CD8-positive, alpha-beta memory T cell (primary cell): ENCODE measurements around the gene PTTG2. TPM values are rescaled to one million over a fixed set of nuclear protein-coding genes. Genes with fewer than 3 reads are reported as not detected.
"Not testable (repeated sequence)": the region's sequence is repeated elsewhere in the genome, so short reads cannot be mapped to it uniquely, and the experiment has no call there.

Experiments used
- CTCF ChIA-PET: fragments of 350-600 bp; sonication (Branson Sonifier 250); formaldehyde crosslinking; loops from one replicate; lab custom pipeline; 2021; ENCODE audit warnings: antibody characterized with exemption; lab: Charles Lee
- POLR2A ChIA-PET: fragments of 350-600 bp; sonication (Branson Sonifier 250); formaldehyde crosslinking; loops from one replicate; lab custom pipeline; 2021; ENCODE audit warnings: antibody characterized with exemption; lab: Charles Lee
- DNase-seq, 5 donors: peaks; one replicate each; pipeline versions ENCODE4 v3.0.0 to v3.0.0-alpha.2; 2020 to 2022; ENCODE audit warnings: mixed read lengths in 1 of 5
- H3K27ac ChIP-seq: one replicate; pipeline ENCODE4 v1.7.0; 2013; ENCODE audit warnings: low read depth, mild to moderate bottlenecking, low read length, moderate library complexity
- H3K27me3 ChIP-seq: 2 replicates; pipeline ENCODE4 v1.7.0; 2013; ENCODE audit warnings: low read length, mild to moderate bottlenecking; ENCODE audit not compliant: insufficient read depth, poor library complexity, severe bottlenecking
- H3K36me3 ChIP-seq: 2 replicates; pipeline ENCODE4 v1.7.0; 2013; ENCODE audit warnings: mild to moderate bottlenecking, low read length, moderate library complexity; ENCODE audit not compliant: insufficient read depth
- H3K4me1 ChIP-seq: 2 replicates; pipeline ENCODE4 v1.7.0; 2013; ENCODE audit warnings: mild to moderate bottlenecking, low read length, moderate library complexity; ENCODE audit not compliant: insufficient read depth
- H3K4me3 ChIP-seq: 2 replicates; pipeline ENCODE4 v1.7.0; 2013; ENCODE audit warnings: mild to moderate bottlenecking, low read length
- H3K9me3 ChIP-seq: 2 replicates; pipeline ENCODE4 v1.7.0; 2013; ENCODE audit warnings: mild to moderate bottlenecking, low read length
- H3K27ac Mint-ChIP-seq, 8 donors: one replicate each; pipeline ENCODE4 v1.8.0; 2020 to 2021; ENCODE audit warnings: mixed read lengths in 8 of 8, mild to moderate bottlenecking in 6 of 8, inconsistent platforms in 3 of 8, moderate library complexity in 3 of 8
- H3K27me3 Mint-ChIP-seq, 2 donors: one replicate each; pipeline ENCODE4 v1.8.0; 2020 to 2021; ENCODE audit warnings: mixed read lengths in 2 of 2, mild to moderate bottlenecking in 1 of 2, moderate library complexity in 1 of 2
- H3K36me3 Mint-ChIP-seq, 3 donors: one replicate each; pipeline ENCODE4 v1.8.0; 2020 to 2021; ENCODE audit warnings: mixed read lengths in 3 of 3, inconsistent platforms in 1 of 3, mild to moderate bottlenecking in 1 of 3
- H3K4me1 Mint-ChIP-seq, 3 donors: one replicate each; pipeline ENCODE4 v1.8.0; 2020 to 2021; ENCODE audit warnings: mixed read lengths in 3 of 3, inconsistent platforms in 1 of 3, mild to moderate bottlenecking in 1 of 3
- H3K4me3 Mint-ChIP-seq, 7 donors: one replicate each; pipeline ENCODE4 v1.8.0; 2020 to 2021; ENCODE audit warnings: mixed read lengths in 7 of 7, mild to moderate bottlenecking in 6 of 7, moderate library complexity in 4 of 7, inconsistent platforms in 2 of 7
- H3K9me3 Mint-ChIP-seq, 5 donors: one replicate each; pipeline ENCODE4 v1.8.0; 2020 to 2022; ENCODE audit warnings: mixed read lengths in 5 of 5, mild to moderate bottlenecking in 3 of 5, moderate library complexity in 2 of 5, inconsistent platforms in 1 of 5
- polyA plus RNA-seq: library from polyadenylated mRNA; unstranded; fragments of 300-500 nt; fragmentation: Illumina TruSeq; gene quantifications from one replicate; pipeline ENCODE4 v1.2.3, GENCODE V29; 2021
- total RNA-seq, 2 experiments: library from RNA; stranded (reverse); gene quantifications; one replicate each; pipeline ENCODE4 v1.2.3, GENCODE V29; 2021

The PTTG2 gene
- total RNA-seq (under 1 TPM in 1 of 2 experiments, not detected in 1; 0.55 TPM), polyA plus RNA-seq (not detected)

- no peaks in the 10 kb centered on the region for H3K36me3 ChIP-seq
- no peak within 1 kb of the TSS for H3K4me3 ChIP-seq
- H3K27ac Mint-ChIP-seq: peak within 1 kb of the TSS in 1 of 8 donors; percentile 79
- H3K4me1 ChIP-seq: no peaks in the 10 kb centered on the region
- ChIA-PET CTCF (no interaction called here), POLR2A (no interaction called here)
- no peak within 1 kb of the TSS for H3K27ac ChIP-seq
- peaks cover 0 to 7% (median 1%) of the 10 kb centered on the region in 3 donors for H3K36me3 Mint-ChIP-seq
- no peaks in the 10 kb centered on the region for H3K9me3 Mint-ChIP-seq
- no peaks in the 10 kb centered on the region for H3K9me3 ChIP-seq
- H3K4me3 Mint-ChIP-seq: no peak within 1 kb of the TSS
- H3K27me3 Mint-ChIP-seq: no peaks in the 10 kb centered on the region
- DNase-seq: no peak
- peaks cover 10 to 15% (median 13%) of the 10 kb centered on the region in 3 donors for H3K4me1 Mint-ChIP-seq
- no peaks in the 10 kb centered on the region for H3K27me3 ChIP-seq
These were observed at the start of gene PTTG2 for GRCh38 chr4:37960098-37960497. Gene PTTG2 (plus strand): TSS chr4:37960398. CDS start chr4:37960435, 37 bp downstream.

- no peak overlapping the region for H3K27ac Mint-ChIP-seq
- ChIA-PET POLR2A (no interaction called here), CTCF (interaction anchor here (1.1 kb wide), 2 partner anchors 17 to 20 kb away, joined by 3 read pairs; no protein-coding TSS in a partner anchor)
- Histone ChIP-seq H3K27ac (no peak overlapping the region), H3K36me3 (peaks cover 4% of the 10 kb centered on the region), H3K4me1 (no peaks in the 10 kb centered on the region), H3K4me3 (no peak overlapping the region), H3K27me3 (no peaks in the 10 kb centered on the region), H3K9me3 (no peaks in the 10 kb centered on the region)
- peaks cover 0 to 19% (median 2%) of the 10 kb centered on the region in 3 donors for H3K36me3 Mint-ChIP-seq
- H3K27me3 Mint-ChIP-seq: no peaks in the 10 kb centered on the region
- DNase-seq: no peak
- H3K9me3 Mint-ChIP-seq: no peaks in the 10 kb centered on the region
- no peak overlapping the region for H3K4me3 Mint-ChIP-seq
- peaks cover 20 to 38% (median 34%) of the 10 kb centered on the region in 3 donors for H3K4me1 Mint-ChIP-seq
These were observed 45.7 kb upstream of the PTTG2 start for GRCh38 chr4:37914539-37914938.

GRCh38 chr4:37917388-37917787, 42.8 kb upstream of the PTTG2 start:
- CTCF ChIA-PET: no interaction called here
- POLR2A ChIA-PET: no interaction called here
- H3K27me3 Mint-ChIP-seq: no peaks in the 10 kb centered on the region

GRCh38 chr4:37918653-37919052, 41.5 kb upstream of the PTTG2 start:
- Mint-ChIP-seq H3K4me3 (no peak overlapping the region), H3K27ac (no peak overlapping the region), H3K9me3 (peaks cover 0 to 4% (median 0%) of the 10 kb centered on the region in 5 donors), H3K27me3 (no peaks in the 10 kb centered on the region), H3K4me1 (peaks cover 25 to 36% (median 33%) of the 10 kb centered on the region in 3 donors), H3K36me3 (peaks cover 0 to 27% (median 8%) of the 10 kb centered on the region in 3 donors)
- POLR2A ChIA-PET: no interaction called here
- Histone ChIP-seq H3K4me1 (peaks cover 3% of the 10 kb centered on the region), H3K4me3 (no peak overlapping the region), H3K9me3 (no peaks in the 10 kb centered on the region), H3K36me3 (no peaks in the 10 kb centered on the region), H3K27me3 (no peaks in the 10 kb centered on the region), H3K27ac (no peak overlapping the region)
- DNase-seq: no peak
- CTCF ChIA-PET: no interaction called here

More at GRCh38 chr4:37917388-37917787, 42.8 kb upstream of the PTTG2 start:
- peaks cover 0 to 23% (median 3%) of the 10 kb centered on the region in 3 donors for H3K36me3 Mint-ChIP-seq
- no peak overlapping the region for H3K27ac ChIP-seq
- H3K4me3 ChIP-seq: no peak overlapping the region
- H3K36me3 ChIP-seq: no peaks in the 10 kb centered on the region
- DNase-seq: no peak
- H3K4me3 Mint-ChIP-seq: no peak overlapping the region
- no peaks in the 10 kb centered on the region for H3K9me3 Mint-ChIP-seq
- H3K9me3 ChIP-seq: no peaks in the 10 kb centered on the region
- H3K4me1 Mint-ChIP-seq: peaks cover 26 to 39% (median 35%) of the 10 kb centered on the region in 3 donors
- H3K27ac Mint-ChIP-seq: peak overlapping the region in 2 of 8 donors; percentile 36 to 43
- H3K27me3 ChIP-seq: no peaks in the 10 kb centered on the region
- peaks cover 3% of the 10 kb centered on the region for H3K4me1 ChIP-seq

- peaks cover 29 to 43% (median 37%) of the 10 kb centered on the region in 3 donors for H3K4me1 Mint-ChIP-seq
- POLR2A ChIA-PET: no interaction called here
- H3K27ac Mint-ChIP-seq: peak overlapping the region in 1 of 8 donors; percentile 6
- Histone ChIP-seq H3K36me3 (no peaks in the 10 kb centered on the region), H3K4me1 (peaks cover 3% of the 10 kb centered on the region), H3K27ac (no peak overlapping the region), H3K9me3 (no peaks in the 10 kb centered on the region), H3K27me3 (no peaks in the 10 kb centered on the region), H3K4me3 (no peak overlapping the region)
- no peak for DNase-seq
- no peaks in the 10 kb centered on the region for H3K27me3 Mint-ChIP-seq
- CTCF ChIA-PET: no interaction called here
- H3K4me3 Mint-ChIP-seq: no peak overlapping the region
- H3K36me3 Mint-ChIP-seq: peaks cover 8 to 28% (median 15%) of the 10 kb centered on the region in 3 donors
- peaks cover 0 to 4% (median 0%) of the 10 kb centered on the region in 5 donors for H3K9me3 Mint-ChIP-seq
These were observed 37.9 kb upstream of the PTTG2 start for GRCh38 chr4:37922328-37922727.

- CTCF ChIA-PET, H3K27me3 ChIP-seq: not testable (repeated sequence)
These were observed 37.1 kb upstream of the PTTG2 start for GRCh38 chr4:37923089-37923488.

GRCh38 chr4:37924946-37925345, 35.3 kb upstream of the PTTG2 start:
- Mint-ChIP-seq H3K9me3 (peaks cover 0 to 4% (median 0%) of the 10 kb centered on the region in 5 donors), H3K27ac (peak overlapping the region in 1 of 8 donors; percentile 74), H3K4me3 (no peak overlapping the region), H3K27me3 (no peaks in the 10 kb centered on the region), H3K4me1 (peaks cover 48 to 61% (median 59%) of the 10 kb centered on the region in 3 donors), H3K36me3 (peaks cover 8 to 27% (median 15%) of the 10 kb centered on the region in 3 donors)
- H3K4me1 ChIP-seq: peaks cover 22% of the 10 kb centered on the region
- no peaks in the 10 kb centered on the region for H3K9me3 ChIP-seq
- no peak for DNase-seq
- POLR2A ChIA-PET: no interaction called here
- H3K36me3 ChIP-seq: no peaks in the 10 kb centered on the region
- CTCF ChIA-PET: no interaction called here
- H3K27ac ChIP-seq: no peak overlapping the region
- H3K27me3 ChIP-seq: no peaks in the 10 kb centered on the region
- H3K4me3 ChIP-seq: no peak overlapping the region

More at GRCh38 chr4:37923089-37923488, 37.1 kb upstream of the PTTG2 start:
- H3K9me3 ChIP-seq, H3K4me1 ChIP-seq, H3K9me3 Mint-ChIP-seq, H3K36me3 ChIP-seq, DNase-seq, H3K27me3 Mint-ChIP-seq, H3K4me3 Mint-ChIP-seq, H3K27ac Mint-ChIP-seq, H3K4me3 ChIP-seq, POLR2A ChIA-PET, H3K27ac ChIP-seq: not testable (repeated sequence)
- Mint-ChIP-seq H3K4me1 (peaks cover 34 to 46% (median 41%) of the 10 kb centered on the region in 3 donors), H3K36me3 (peaks cover 8 to 25% (median 15%) of the 10 kb centered on the region in 3 donors)

GRCh38 chr4:37927434-37927833, 32.8 kb upstream of the PTTG2 start:
- H3K9me3 ChIP-seq: no peaks in the 10 kb centered on the region
- H3K4me1 ChIP-seq: peaks cover 19% of the 10 kb centered on the region
- DNase-seq: no peak
- POLR2A ChIA-PET: no interaction called here
- peaks cover 32 to 42% (median 42%) of the 10 kb centered on the region in 3 donors for H3K4me1 Mint-ChIP-seq
- H3K27ac ChIP-seq: no peak overlapping the region
- peaks cover 8 to 31% (median 15%) of the 10 kb centered on the region in 3 donors for H3K36me3 Mint-ChIP-seq
- H3K36me3 ChIP-seq: no peaks in the 10 kb centered on the region
- CTCF ChIA-PET: no interaction called here
- H3K27ac Mint-ChIP-seq: no peak overlapping the region
- H3K9me3 Mint-ChIP-seq: peaks cover 0 to 4% (median 0%) of the 10 kb centered on the region in 5 donors
- H3K27me3 ChIP-seq: no peaks in the 10 kb centered on the region
- no peak overlapping the region for H3K4me3 Mint-ChIP-seq
- H3K27me3 Mint-ChIP-seq: no peaks in the 10 kb centered on the region
- H3K4me3 ChIP-seq: no peak overlapping the region
